Right forelimb (tissue), 1 donor: ENCODE data around the gene DPP3.

Experiments
- DNase-seq: peaks from one replicate; pipeline ENCODE4 v3.0.0-alpha.2; 2018

DPP3 gene

GRCh38 chr11:66465373-66466224 lies 14.6 kb upstream of the DPP3 start:
- no peak for DNase-seq

GRCh38 chr11:66466225-66467033 lies 13.8 kb upstream of the DPP3 start, which contains the start of gene PELI3:
PELI3 (plus strand) TSS chr11:66466905; CDS start chr11:66468129, 1,224 bp downstream.
- peak; percentile 97 for DNase-seq

- DNase-seq, result no peak
These were observed 13.1 kb upstream of the DPP3 start for GRCh38 chr11:66467034-66467659.

- no peak for DNase-seq
These were observed 12.5 kb upstream of the DPP3 start for GRCh38 chr11:66467756-66468155.

- no peak for DNase-seq
These were observed 11.5 kb upstream of the DPP3 start for GRCh38 chr11:66468691-66469090.

- DNase-seq, result no peak
These were observed 10.8 kb upstream of the DPP3 start for GRCh38 chr11:66469441-66469840.

- no peak for DNase-seq
These were observed 10.2 kb upstream of the DPP3 start for GRCh38 chr11:66470015-66470414.

- no peak for DNase-seq
These were observed 9.1 kb upstream of the DPP3 start for GRCh38 chr11:66471142-66471541.

GRCh38 chr11:66472054-66472453 lies 8.2 kb upstream of the DPP3 start:
- DNase-seq, result no peak

GRCh38 chr11:66473167-66473566 lies 7.1 kb upstream of the DPP3 start:
- no peak for DNase-seq

GRCh38 chr11:66473608-66474515 lies 6.4 kb upstream of the DPP3 start:
- no peak for DNase-seq

- DNase-seq, result peak; percentile 23
These were observed 4.7 kb upstream of the DPP3 start for GRCh38 chr11:66475349-66476172.

GRCh38 chr11:66476173-66476840 lies 3.9 kb upstream of the DPP3 start:
- DNase-seq, result peak; percentile 32

- DNase-seq, result no peak
These were observed 3.4 kb upstream of the DPP3 start for GRCh38 chr11:66476841-66477251.

- peak; percentile 30 for DNase-seq
These were observed 2.7 kb upstream of the DPP3 start for GRCh38 chr11:66477263-66478201.

GRCh38 chr11:66478729-66479393 lies 1.4 kb upstream of the DPP3 start:
- DNase-seq, result peak; percentile 27

GRCh38 chr11:66479394-66480116 lies 679 bp upstream of the DPP3 start:
- DNase-seq, result peak; percentile 52

- DNase-seq, result no peak
These were observed 4.7 kb downstream of the DPP3 start for GRCh38 chr11:66484806-66485380.
